ENCODE results near the gene IL5. TPM values are rescaled to one million over a fixed set of nuclear protein-coding genes. Genes with fewer than 3 reads are reported as not detected.

The IL5 gene
- total and polyA plus RNA-seq, 11 donors: not detected

- TF ChIP-seq POLR2A (IDR thresholded peaks at IDR 0.05): no peak
- TF ChIP-seq, protein P1, sequence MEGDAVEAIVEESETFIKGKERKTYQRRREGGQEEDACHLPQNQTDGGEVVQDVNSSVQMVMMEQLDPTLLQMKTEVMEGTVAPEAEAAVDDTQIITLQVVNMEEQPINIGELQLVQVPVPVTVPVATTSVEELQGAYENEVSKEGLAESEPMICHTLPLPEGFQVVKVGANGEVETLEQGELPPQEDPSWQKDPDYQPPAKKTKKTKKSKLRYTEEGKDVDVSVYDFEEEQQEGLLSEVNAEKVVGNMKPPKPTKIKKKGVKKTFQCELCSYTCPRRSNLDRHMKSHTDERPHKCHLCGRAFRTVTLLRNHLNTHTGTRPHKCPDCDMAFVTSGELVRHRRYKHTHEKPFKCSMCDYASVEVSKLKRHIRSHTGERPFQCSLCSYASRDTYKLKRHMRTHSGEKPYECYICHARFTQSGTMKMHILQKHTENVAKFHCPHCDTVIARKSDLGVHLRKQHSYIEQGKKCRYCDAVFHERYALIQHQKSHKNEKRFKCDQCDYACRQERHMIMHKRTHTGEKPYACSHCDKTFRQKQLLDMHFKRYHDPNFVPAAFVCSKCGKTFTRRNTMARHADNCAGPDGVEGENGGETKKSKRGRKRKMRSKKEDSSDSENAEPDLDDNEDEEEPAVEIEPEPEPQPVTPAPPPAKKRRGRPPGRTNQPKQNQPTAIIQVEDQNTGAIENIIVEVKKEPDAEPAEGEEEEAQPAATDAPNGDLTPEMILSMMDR (IDR thresholded peaks at IDR 0.05): peak; percentile 70 to 93 (median 83)
- no peaks in the 10 kb centered on the region for H3K27me3 ChIP-seq
- intact Hi-C loops (cut with DNase I): loop anchor here in 9 of 10 donors (1.0 to 10.0 kb wide), 5 partner anchors 114 to 229 kb away; no protein-coding TSS in a partner anchor
- H3K9me3 ChIP-seq: no peaks in the 10 kb centered on the region
- H3K4me1 ChIP-seq: peaks cover 0 to 65% (median 29%) of the 10 kb centered on the region in 12 donors
- no peak overlapping the region for H3K4me3 ChIP-seq
- WGBS, 4 donors: 54 to 87% (median 59%) methylated on average over 4 to 6 of the region's 6 CpGs
- no peaks in the 10 kb centered on the region for H3K36me3 ChIP-seq
- ATAC-seq (peak in 3 of 4 donors; percentile 10 to 42 (median 19)), DNase-seq (peak; percentile 57 to 77 (median 69))
- H3K27ac ChIP-seq: peak overlapping the region in 11 of 12 donors; percentile 8 to 96 (median 42)
These were observed 42.2 kb downstream of the IL5 start for GRCh38 chr5:132500931-132501628.

DNA sequence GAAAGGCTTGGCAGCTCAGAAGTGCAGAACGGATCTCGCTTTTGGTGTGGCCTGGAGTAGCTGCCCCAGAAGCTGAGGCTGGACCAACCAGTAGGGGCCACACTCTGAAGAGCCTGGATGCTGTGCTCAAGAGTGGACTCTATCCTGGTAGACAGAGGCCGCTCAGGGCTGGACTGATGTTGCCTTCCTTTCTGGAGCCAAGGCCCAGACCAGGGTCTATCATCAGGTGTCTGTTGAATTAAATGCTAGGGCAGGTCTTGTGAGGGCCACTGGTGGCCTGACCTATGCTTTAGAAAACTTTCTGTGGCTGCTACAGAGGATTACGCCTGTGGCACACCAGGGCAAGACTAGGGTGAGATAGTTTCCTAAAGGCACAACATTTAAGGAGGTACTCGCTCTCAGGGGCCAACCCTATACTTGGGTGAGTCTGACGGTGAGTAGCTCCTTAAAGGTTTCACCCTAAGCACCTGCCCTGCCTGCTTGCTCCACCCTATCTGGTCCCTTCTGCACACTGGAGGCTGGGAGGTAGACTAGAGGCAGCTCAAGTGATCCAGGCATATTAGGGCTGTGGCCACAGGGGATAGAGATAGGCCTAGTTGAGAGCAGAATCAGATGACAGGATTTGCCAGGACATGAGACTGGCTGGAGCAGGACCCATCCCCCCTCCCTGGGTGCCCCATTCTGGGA lies 42.9 kb downstream of the IL5 start:
- WGBS, 4 donors: 91 to 97% (median 93%) methylated on average over 5 to 6 of the region's 6 CpGs
- ATAC-seq: no peak
- no peak overlapping the region for H3K4me3 ChIP-seq
- H3K9me3 ChIP-seq: no peaks in the 10 kb centered on the region
- no peak for TF ChIP-seq POLR2A (IDR thresholded peaks at IDR 0.05)
- TF ChIP-seq, protein P1 (IDR thresholded peaks at IDR 0.05): no peak
- H3K27me3 ChIP-seq: no peaks in the 10 kb centered on the region
- intact Hi-C loops (cut with DNase I): loop anchor here in 5 of 10 donors (2.0 to 10.0 kb wide), 3 partner anchors 114 to 228 kb away; no protein-coding TSS in a partner anchor
- peaks cover under 1 to 63% (median 30%) of the 10 kb centered on the region in 12 donors for H3K4me1 ChIP-seq
- H3K27ac ChIP-seq: peak overlapping the region in 11 of 12 donors; percentile 8 to 96 (median 42)
- no peak for DNase-seq
- H3K36me3 ChIP-seq: no peaks in the 10 kb centered on the region

DNA sequence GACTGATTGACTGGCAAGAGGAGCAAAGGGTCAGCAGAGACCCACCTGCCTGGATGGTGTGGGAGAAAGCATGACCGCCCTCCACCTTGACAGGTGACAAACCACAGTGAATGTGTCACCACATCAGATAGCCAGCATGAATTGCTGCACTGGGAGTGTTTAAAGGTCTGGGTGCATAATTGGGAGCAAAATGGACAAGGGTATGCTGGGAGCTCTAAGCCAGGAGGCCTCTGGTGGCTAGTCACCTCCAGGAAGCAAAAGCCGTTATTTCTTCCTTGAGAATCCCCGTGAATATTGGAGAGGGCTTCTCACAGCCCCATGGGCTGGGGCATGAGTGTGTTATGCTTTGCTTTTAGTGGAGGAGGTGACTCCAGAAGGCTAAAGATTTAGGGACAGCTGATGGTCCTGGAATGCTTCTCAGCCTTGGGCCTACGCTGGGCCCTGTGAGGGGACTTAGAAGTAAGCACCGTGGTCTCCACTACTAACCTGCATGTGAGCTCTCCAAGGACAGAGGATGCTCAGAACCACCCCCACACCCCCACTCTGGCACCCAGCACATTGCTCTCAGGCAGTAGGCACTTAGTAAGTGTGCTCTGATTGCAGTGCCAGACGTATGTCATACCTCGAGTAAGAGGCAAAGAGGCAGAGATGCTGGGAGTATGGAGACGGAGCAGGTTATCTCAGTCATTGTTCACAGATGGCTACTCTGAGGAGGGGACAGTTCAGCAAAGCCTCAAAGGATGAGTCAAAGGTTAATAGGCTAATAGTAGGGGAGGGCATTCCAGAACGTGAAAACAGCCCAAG lies 43.7 kb downstream of the IL5 start:
- no peaks in the 10 kb centered on the region for H3K9me3 ChIP-seq
- H3K4me3 ChIP-seq: no peak overlapping the region
- ATAC-seq (no peak), DNase-seq (peak in 1 of 5 donors; percentile 16)
- peak overlapping the region in 5 of 12 donors; percentile 22 to 96 (median 36) for H3K27ac ChIP-seq
- H3K27me3 ChIP-seq: no peaks in the 10 kb centered on the region
- no peak for TF ChIP-seq POLR2A (IDR thresholded peaks at IDR 0.05)
- TF ChIP-seq, protein P1 (IDR thresholded peaks at IDR 0.05): no peak
- peaks cover 4 to 70% (median 37%) of the 10 kb centered on the region in 12 donors for H3K4me1 ChIP-seq
- no peaks in the 10 kb centered on the region for H3K36me3 ChIP-seq
- intact Hi-C loops (cut with DNase I): loop anchor here in 8 of 10 donors (2.0 to 10.0 kb wide), 9 partner anchors 58 to 275 kb away; partner anchors contain the start of genes SLC22A4 (in 3 of the 8), P4HA2 (in 1 of the 8) and RAD50 (in 1 of the 8)
- 55 to 68% (median 63%) methylated on average over 9 of the region's 9 CpGs for WGBS, 4 donors
